HG03460 (cell line): ENCODE results near the gene DOCK3.
"Not testable (repeated sequence)": the region's sequence is repeated elsewhere in the genome, so short reads cannot be mapped to it uniquely, and the experiment has no call there.

Experiments
- ATAC-seq: cut with Tn5 transposase; IDR thresholded peaks from one replicate; pipeline ENCODE4 v1.9.1; 2021; ENCODE audit not compliant: unreplicated experiment

DOCK3 gene

DNA sequence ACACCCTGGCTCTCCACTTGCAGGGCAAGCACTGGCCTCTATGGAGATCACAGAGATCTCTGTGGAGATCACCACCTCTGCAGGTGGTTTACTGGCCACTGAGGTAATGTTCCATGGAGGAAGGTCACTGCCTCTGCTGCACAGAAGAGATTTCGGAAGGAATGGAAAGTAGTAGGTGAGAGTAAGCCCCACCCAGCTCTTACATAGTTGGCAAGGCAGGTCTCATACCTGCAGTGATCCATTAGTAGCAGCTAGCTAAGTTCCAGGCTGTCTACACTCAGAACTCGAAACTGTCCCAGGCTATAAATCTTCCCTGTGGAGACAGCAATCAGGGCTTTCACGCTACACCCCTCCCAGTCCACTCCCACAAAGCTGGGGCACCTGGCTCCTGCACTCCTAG lies 516.1 kb downstream of the DOCK3 start:
- ATAC-seq: no peak

DNA sequence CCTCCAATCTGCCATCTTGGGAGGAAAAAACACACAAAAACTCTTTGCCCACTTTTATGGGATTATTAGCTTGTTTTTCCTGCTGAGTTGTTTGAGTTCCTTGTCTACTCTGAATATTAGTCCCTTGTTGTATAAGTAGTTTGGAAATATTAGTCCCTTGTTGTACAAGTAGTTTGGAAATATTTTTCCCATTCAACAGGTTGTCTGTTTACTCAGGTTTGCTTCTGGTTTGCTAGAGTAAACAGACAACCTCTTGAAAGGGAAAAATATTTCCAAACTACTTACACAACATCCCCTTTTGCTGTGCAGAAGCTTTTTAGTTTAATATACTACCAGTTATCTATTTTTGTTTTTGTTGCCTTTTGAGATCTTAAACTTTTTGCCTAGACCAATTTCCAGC lies 517.0 kb downstream of the DOCK3 start:
- ATAC-seq: no peak

DNA sequence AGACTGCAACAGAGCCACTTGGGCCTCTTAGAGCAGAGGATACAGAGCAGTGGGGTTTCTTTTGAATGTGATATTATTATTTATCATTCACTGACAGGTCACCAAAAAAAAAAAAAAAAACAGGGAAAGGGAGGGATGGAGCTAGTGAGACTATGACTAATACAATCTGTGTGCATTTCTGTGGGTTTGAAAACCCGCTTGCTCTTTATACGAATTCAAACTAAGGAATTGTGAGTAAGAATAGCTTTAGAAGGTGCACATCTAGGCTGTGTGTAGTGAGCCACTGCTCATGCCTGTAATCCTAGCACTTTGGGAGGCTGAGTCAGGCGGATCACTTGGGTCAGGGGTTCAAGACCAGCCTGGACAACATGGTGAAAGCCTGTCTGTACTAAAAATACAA lies 523.8 kb downstream of the DOCK3 start:
- ATAC-seq: no peak

DNA sequence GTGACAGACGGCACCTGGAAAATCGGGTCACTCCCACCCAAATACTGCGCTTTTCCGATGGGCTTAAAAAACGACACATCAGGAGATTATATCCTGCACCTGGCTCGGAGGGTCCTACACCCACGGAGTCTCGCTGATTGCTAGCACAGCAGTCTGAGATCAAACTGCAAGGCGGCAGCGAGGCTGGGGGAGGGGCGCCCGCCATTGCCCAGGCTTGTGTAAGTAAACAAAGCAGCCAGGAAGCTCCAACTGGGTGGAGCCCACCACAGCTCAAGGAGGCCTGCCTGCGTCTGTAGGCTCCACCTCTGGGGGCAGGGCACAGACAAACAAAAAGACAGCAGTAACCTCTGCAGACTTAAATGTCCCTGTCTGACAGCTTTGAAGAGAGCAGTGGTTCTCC lies 524.6 kb downstream of the DOCK3 start:
- ATAC-seq: not testable (repeated sequence)

DNA sequence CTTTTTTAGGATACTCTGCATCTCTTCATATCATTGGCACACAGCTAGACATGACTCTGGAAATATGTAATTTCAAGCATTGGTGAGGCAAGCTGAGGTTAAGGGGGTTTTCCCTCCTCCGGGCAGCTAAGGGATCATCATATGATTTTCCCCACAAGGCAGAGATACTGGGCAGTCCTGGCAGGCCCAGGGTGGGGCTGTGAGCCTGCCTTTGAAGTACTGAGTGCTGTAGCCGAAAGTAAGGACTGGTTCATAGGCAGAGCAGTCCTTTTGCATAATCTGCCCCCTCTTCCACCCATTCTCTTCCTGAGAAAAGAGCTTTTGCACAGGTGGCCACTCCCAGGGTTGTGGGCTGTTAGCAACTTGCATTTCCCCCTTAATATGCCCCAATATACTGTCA lies 541.6 kb downstream of the DOCK3 start:
- ATAC-seq: no peak

DNA sequence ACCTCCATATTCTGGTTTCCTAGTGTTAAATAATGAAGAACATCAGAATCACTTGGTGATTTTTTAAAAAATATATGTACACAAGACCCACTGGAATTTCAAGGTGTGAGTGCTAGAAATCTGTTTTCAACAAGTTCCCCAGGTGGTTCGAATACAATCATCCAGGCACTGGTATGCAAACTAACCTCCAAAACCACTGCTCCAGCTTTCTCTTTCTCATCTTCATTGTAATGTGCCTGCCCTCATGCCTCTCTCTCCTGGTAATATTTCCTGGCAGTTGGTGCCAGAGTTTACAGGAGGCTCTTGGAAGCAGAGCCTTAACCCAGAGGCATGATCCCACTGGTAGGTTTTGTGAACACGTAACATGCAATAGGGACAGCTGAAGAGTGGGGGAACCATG lies 547.2 kb downstream of the DOCK3 start:
- no peak for ATAC-seq

DNA sequence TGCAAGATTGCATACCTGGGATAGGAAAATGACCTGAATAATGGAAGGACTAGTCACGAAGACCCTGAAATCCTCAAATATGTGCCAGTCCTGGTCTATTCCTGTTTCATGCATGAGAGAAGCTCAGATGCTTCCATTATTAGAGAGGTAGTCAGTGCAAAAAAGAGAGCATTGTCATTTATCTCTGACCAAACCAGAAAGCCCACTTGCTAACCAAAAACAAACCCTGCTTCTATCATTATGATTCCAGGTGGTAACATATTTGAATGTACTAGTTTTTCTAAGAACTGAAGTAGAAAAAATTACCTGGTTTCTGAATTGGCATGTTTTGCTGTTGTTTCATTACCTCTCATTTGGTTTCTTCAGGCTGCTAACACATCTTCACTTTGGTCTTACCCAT lies 549.6 kb downstream of the DOCK3 start:
- ATAC-seq: no peak

DNA sequence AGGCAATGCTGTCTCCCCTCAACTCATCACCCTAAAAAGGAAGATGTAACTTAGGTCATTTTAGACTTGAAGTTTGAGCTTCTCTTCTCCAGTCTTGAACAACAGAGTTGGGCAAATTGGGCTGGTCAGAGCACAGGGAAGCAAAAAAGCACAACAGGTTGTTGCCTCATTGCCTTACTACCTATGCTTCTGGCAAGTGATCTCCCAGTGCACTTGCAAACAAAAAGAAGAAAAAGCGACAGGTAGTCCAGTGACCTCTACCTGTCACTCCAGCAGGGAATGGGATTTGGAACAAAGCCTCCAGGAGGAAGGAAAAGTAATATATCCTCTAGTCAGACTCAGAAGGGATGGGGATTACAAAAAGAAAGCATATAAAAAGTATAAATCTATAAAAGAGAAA lies 550.1 kb downstream of the DOCK3 start:
- ATAC-seq: no peak

DNA sequence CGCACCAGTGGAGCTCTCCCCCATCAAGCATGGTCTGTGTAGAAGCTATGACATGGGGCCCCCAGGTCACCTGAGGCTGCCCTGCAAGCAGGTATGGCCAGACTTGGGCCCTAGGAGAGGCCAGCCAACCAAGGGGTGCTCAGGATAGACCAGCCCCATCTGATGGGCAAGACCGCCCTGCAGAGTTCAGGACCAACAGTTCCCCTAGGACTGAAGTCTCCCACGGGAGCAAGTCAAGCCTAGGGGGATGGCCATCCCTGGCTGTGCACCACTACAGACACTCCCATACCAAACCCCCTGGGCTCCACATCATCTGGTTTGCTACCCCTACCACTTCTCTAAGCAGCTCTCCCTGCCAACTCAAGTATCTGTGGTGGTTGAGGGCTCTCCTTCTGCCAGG lies 568.2 kb downstream of the DOCK3 start:
- no peak for ATAC-seq

DNA sequence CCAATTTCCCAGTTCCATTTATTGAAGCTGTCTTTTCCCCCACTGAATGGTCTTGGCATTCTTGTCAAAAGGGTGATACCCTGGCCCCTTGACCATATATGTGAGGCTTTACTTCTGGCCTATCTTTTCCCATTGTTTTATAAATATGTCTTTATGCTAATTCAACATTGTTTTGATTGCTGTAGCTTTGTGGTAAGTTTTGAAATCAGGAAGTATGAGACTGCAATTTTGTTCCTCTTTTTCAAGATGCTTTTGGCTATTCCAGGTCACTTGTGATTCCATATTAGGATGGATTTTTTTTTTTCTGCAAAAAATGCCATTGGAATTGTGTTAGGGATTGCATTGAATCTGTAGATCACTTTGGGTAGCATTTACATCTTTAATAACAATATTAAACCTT lies 569.2 kb downstream of the DOCK3 start:
- no peak for ATAC-seq

DNA sequence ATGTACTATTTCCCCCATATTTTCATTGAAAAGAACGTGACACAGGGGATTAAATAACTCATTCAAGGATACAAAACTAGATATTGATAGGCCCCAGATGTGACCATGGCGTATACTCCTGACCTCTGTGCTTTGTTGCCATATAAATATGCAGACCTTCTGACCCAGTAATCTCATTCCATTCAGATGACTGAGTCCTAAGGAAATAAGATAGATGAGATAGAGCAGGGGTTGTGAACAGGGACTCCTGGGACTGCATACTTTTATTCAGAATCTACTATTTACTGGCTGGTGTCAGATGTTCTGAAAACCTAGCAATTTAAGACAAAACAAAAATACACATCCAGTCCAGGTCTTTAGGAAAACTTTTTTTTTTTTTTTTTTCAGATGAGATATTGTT lies 571.1 kb downstream of the DOCK3 start:
- ATAC-seq: no peak

DNA sequence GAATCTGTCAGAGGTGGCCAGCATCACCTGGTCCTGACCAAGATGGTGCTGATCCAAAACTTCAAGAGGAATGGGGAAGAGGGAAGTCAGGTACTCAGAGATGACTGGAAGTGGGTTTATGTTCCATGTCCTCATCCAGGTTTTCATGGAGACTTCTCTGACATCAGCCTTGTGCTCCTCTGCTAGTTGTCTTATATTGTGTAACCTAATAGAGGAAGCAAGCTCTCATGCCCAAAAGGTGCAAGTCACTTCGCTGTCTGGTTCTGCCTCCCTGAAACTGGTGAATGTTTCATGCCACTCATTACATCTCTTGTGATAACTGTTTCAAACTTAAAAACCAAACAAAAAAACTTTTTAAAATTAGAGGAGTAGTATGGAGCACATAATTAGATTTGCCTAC lies 583.1 kb downstream of the DOCK3 start:
- no peak for ATAC-seq

DNA sequence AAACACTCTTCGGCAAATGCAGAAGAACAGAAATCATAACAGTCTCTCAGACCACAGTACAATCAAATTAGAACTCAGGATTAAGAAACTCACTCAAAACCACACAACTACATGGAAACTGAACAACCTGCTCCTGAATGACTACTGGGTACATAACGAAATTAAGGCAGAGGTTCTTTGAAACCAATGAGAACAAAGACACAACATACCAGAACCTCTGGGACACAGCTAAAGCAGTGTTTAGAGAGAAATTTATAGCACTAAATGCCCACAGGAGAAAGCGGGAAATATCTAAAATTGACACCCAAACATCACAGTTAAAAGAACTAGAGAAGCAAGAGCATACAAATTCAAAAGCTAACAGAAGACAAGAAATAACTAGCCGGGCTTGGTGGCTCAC lies 589.4 kb downstream of the DOCK3 start:
- not testable (repeated sequence) for ATAC-seq

DNA sequence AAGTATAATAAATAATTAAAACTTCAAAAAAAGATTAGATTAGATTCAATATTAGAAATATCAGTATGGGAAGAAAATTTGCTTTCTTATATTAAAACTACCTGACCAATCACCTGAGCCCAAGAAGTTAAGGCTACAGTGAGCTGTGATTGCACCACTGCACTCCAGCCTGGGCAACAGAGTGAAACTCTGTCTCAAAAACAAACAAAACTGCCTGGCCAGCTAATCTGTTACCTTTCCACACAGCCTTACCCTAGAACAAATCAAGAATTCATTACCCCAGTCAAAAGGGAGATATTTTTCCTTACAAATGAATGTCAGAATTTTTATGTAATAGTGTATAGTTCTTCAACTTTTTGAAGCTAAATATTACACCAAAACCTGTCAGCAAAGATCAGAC lies 593.4 kb downstream of the DOCK3 start:
- no peak for ATAC-seq

DNA sequence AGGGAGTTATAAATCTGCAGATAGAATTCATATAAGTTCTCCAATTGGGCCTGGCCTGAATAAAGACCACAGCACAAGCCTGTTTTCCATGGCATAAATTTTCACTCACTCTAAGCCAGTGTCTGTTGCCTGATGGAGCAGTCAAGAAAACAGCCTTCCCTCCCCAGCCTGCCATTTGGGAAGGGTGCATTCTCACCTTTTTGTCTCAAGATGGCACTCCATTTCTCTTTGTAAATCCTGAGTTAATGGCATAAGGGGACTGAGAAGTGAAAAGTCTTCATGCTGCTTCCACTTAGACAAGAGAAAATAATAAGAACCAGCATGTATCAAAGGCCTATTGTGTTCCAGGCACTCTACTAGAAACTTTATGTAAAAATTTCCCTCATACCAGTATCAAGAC lies 594.7 kb downstream of the DOCK3 start:
- no peak for ATAC-seq

DNA sequence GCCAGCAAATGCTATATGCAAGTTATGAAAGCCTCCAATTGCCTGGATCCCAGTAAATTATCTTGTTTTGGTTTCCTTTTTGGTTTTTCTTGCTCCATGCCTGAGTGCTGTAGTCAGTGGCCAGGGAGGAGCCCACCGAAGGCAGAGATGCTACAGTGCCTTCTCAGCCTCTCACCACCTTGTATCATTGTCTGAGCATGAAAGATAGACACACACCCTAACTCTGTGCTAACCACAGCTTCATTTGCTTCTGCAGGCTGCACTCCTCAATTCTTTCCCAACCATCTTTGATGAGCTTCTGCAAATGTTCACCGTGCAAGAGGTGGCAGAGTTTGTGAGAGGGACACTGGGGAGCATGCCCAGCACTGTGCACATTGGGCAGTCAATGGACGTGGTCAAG lies 595.8 kb downstream of the DOCK3 start:
- no peak for ATAC-seq

DNA sequence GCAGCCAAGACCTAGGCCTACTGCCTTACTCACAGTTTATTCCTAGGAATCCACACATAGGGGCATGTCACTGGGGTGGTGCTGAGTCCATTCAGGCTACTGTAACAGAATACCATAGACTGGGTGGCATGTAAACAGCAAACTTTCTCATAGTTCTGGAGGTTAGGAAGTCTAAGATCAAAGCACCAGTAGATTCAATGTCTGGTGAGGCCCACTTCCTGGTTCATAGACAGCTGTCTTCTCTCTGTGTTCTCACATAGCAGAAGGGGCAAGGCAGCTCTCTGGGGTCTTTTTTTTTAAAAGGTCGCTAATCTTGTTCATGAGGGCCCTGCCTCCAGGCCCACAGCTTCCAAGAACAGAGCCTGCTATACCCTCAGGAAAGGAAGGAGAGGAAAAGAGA lies 596.4 kb downstream of the DOCK3 start:
- no peak for ATAC-seq

DNA sequence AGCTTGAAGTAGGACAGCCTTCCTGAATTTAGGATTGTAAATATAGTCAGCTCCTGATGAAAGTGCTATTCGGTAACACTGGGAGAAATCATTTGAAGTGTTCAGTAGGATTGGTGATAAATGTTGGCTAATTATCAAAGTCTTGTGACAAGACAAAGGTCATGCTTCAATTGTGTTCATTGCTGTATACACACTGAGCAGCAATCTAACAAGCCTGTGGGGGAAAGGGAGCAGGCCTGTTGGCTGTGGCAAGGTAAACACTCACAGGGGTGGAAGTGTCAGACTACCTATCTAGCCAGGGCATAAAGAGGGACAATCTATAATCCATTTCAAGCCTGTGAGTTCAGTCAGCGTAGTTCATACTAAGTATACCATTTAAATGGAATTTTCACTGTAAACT lies 599.3 kb downstream of the DOCK3 start:
- ATAC-seq: no peak

DNA sequence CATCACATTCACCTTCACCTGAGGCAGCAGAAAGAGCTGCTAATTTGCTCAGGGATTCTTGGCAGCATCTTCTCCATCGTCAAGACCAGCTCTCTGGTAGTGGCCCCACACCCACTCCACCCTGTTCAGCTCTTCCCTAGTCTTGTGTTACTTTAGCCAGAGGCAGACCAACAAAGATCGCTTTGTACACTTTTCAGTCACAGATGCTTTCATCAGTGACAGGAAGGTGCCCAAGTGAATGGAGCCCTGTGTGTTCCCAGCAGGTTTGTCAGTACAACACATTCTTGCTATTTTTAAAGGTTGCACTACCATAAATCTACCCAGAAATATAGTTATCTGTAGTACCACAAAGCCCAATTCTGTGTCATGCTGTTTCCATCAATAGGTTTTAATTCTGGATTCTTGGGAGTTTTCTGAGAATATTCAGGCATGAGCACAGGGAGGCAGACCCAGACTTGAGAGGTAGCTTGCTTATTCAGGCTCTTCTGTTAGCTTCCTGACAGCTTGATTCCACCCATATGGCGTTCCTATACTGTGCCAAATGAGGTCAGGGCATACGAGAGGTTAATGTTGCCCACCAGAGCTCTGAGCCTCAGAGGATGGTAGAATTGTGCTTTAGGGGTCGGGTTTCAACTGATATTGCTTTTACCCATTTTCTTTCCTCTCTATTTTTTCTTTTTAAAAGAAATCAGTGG lies 600.5 kb downstream of the DOCK3 start:
- no peak for ATAC-seq

DNA sequence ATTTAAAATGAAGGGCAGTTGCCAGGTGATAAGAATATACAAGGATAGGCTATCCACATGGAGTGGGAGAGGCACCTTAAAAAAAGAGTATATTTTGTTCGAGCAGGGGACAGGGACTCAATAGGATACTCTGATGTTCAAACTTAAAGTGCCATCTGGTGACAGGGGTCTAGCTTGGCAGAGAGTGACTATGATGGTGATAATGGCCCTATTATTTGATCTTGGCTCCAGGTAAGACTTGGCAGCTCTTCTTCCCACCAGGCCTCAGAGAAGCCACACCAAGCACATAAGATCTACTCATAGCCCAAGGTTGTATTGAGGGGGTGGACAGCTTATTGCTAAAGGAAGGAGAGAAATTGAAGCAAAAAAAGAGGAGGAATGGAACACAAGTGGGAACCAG lies 601.3 kb downstream of the DOCK3 start:
- ATAC-seq: no peak

DNA sequence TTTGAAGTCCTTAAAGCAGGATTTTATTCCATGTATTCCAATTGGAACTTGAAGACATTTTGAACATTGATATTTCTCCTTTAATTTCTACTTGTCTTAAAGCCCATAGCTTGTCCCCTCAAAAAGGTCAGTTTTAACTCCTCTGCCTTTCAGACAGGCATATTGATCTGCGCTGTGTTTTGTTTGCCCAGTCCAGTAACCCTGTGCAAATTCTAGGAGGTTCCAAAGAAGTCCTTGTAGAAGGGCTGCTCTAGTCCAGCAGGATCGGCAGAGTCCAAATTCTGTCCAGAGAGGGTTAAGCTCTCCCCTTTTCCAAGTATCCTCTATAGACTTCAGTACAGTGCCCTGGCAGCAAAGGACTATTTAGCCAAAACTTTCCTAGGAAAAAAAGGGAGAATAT lies 604.7 kb downstream of the DOCK3 start:
- no peak for ATAC-seq

DNA sequence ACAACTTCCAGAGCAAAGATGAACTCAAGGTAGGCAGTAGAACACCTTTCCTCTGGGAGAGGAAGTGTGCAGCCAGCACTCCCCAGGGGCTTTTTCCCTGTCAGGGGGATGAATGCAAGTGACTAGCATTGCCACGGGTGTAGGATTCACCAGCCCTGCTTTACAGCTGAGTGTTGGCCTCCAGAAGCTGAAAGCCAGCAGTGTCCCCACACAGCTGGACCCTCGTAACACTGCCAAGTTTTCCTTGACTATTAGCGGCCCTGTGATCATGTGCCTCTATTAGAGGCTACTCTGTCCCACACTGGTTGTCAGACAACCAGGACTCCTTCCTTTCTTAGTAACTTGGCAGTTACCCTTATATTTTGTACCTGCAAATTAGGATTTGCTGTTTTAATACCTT lies 605.4 kb downstream of the DOCK3 start:
- no peak for ATAC-seq

DNA sequence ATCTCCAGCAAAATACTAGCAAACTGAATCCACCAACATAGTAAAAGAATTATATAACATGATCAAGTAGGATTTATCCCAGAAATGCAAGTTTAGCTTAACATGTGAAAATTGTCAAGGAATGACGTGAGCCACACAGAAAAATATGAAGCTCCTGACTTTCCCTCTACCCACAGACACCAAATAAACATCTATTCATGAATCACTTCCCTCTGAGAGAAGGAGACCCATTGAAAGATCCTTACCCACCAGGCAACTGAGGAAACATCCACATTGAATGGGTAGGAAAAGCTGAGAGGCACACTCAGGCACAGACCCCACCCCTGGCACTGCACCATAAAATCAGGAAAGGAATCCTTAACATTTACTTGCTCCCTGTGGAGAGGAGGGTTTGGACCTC lies 608.2 kb downstream of the DOCK3 start:
- ATAC-seq: no peak

DNA sequence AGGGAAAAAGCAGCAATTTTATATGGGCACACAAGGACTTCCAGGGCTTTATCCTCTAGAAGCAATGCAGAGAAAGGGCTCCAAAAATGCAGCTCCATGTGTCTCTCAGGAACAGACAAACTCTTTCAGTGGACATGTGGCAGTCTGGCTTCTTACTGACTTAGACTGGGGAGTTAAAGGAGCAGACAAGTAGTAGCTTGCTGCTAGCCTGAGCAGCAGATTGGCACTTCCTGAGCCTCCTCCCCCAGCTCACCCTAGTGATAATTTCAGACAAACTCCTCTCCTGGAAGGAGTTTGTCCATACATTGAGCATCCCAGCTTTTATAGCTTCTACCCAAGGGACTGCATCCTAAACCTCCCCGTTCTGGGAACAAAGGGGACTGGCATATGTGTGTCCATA lies 608.7 kb downstream of the DOCK3 start:
- ATAC-seq: no peak
